Fibroblast of skin of left biceps (primary cell): ENCODE data around the gene ZFAND2B.
"Not testable (repeated sequence)": the region's sequence is repeated elsewhere in the genome, so short reads cannot be mapped to it uniquely, and the experiment has no call there.

Source experiments
- DNase-seq, 2 experiments: peaks; one replicate each; pipeline ENCODE4 v3.0.0-alpha.2; 2013; ENCODE audit warnings: low read depth in 2 of 2

ZFAND2B gene

DNA sequence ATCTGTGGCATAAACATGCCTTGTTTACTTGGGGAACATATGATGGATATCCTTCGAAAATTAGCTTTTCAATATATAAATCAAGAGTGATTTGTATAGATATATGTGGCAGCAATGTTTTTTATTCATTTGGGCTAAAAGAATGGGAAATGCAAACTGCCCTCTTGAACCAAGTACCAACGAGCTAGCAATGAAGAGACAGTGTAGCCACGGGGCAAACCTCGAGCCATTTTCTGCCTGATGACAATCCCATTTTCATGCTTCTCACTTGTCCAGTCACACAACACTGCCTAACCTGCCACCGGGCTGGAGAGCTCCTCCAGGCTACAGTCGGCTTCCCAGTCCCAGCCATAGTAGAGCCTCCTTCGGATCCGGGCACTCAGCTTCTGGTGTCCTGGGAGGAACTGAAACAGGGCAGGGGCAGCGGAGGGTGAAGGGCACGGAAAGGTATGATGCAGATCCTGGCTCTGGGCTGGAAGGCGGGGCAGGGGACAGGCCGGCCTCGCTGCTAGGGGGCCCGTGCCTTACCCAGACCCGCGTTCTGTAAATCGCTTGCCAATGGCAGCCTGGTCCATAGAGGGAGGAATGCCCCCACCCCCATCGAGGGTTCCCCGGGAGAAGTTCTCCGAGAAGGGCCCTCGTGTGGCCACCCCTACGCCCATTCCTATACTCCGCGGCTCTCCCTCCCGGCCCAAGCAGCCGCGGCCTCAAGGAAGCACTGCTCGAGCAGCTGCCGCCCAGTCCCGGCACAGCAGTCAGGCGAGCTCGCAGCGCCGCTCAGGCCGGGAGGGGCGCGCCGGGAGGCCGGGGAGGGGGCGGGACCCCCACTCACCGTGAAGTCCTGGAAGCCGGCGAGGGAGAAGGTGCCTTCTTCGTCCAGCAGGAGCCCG, 30.4 kb upstream of the ZFAND2B start:
- DNase-seq: no peak

GRCh38 chr2:219176818-219177551, 29.6 kb upstream of the ZFAND2B start, which contains the start of gene CNPPD1:
CNPPD1 (minus strand) TSS chr2:219176925; CDS start chr2:219176828, 97 bp downstream.
- peak in 1 of 2 experiments; percentile 32 for DNase-seq

DNA sequence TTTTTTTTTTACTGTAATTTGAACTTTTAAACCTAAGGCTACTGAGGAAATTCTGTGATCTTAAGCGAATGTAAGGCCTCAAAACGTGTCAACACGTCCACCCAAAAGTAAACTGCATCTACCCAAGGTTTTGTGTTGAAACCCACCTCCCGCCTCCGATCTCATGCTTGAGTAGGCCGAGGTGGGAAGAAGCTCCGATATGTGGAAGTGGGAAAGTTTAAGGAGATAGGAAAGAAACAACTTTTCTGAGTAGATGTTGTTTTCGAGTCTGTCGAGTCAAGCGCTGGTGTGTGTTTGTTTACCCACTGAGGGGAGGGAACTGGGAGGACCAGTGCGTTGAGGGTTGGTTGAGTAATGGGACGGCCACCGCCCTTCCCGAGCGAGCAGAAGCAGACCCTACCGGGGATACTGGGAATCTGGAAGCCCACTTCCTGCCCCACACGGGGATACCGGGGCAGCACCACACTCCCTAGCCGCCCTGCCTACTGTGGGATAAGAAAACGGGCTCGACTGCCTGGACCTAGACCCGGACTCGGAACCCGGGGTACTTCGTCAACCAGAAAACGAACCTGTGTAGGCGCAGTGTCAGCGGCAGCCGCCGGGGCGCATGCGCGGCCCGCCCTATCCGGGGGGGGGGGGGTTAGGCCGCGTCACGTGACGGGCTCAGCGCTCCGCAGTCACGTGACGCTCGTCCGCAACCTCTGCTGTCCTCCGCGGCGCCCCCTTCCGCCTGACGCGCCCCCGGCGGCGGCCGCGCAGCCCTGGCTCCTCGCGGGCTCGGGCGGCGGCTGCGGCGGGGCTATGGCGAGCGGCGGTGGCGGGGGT, 28.8 kb upstream of the ZFAND2B start, which contains the start of gene RETREG2:
Gene RETREG2 (plus strand): TSS at position 724 of the 825 bp plus-strand sequence. CDS start 78 bp downstream, at position 802.
- DNase-seq: peak; percentile 60 to 62

DNA sequence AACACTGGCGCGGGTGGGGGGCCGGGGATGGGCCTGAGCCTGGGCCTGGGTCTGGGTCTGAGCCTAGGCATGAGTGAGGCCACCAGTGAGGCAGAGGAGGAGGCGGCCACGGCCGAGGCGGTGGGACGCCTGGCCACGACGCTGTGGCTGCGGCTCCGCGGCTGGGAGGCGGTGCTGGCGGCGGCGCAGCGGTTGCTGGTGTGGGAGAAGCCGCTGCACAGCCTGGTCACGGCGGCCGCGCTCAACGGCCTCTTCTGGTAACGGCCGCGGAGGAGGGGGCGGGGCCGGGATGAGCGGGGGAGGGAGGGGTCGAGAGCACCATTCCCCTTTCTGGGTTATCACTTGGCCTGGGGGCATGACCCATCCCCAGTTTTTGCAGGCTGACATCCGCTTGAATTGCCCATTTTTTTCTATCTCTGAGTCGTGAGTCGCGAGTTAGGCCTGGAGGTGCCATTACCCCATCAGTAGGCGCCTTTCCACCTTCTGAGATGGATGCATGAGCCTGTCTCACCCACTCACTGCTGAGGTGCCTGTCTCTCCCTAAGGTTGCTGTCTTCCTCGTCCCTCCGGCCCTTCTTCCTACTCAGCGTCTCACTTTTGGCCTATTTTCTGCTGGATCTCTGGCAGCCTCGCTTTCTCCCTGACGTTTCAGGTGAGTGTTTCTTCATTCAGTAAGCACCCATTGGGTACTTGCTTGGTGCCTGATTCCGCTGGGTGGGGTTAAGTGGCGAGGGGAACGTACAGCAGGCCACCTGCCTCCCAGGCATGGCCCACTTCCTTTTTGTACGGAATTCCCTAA, 28.0 kb upstream of the ZFAND2B start:
- DNase-seq: no peak

GRCh38 chr2:219179601-219180465, 26.7 kb upstream of the ZFAND2B start:
- no peak for DNase-seq

GRCh38 chr2:219180961-219181360, 25.6 kb upstream of the ZFAND2B start:
- DNase-seq: no peak

DNA sequence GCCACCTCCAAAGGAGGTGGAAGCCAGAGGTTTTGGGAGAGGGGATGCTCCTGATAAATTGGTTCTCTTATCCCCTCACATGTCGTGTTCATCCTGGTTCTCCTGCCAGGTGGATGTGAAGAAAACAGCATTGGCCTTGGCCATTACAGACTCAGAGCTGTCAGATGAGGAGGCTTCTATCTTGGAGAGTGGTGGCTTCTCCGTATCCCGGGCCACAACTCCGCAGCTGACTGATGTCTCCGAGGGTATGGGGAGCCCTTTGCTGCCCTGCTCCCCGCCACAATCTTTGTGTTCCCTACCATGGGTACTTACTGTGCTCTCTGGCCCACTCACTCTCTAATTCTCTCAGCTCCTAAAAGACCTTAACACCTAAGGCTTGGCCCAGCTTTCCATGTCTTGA, 25.1 kb upstream of the ZFAND2B start:
- no peak for DNase-seq

GRCh38 chr2:219182331-219183150, 24.0 kb upstream of the ZFAND2B start:
- no peak for DNase-seq

GRCh38 chr2:219183151-219183772, 23.3 kb upstream of the ZFAND2B start:
- no peak for DNase-seq

- no peak for DNase-seq
These were observed 22.5 kb upstream of the ZFAND2B start for GRCh38 chr2:219184121-219184520.

DNA sequence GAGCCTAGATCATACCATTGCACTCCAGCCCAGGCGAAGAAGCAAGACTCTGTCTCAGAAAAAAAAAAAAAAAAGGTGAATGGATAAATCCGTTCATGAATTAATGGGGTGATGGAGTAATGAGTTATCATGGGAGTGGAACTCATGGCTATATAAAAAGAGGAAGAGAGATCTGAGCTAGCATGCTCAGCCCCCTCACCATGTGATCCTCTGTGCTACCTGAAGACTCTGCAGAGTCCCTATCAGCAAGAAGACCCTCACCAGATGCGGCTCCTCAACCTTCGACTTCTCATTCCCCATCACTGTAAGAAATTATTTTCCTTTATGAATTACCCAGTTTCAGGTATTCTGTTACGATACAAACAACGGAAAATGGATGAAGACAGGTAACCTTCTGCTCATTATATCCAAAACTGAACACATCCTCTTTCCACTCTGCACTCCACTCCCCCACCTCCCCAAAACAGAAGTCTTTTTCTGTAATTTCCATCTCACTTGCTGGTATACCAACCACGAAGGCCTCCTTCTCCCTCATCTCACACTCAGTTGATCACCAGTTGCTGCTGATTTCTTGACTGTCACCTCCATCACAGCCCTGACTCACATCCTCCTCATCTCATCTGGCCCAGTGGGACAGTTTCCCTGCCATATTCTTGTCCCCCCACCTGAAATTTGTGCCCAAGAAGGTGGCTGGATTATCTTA, 19.7 kb upstream of the ZFAND2B start:
- no peak for DNase-seq

DNA sequence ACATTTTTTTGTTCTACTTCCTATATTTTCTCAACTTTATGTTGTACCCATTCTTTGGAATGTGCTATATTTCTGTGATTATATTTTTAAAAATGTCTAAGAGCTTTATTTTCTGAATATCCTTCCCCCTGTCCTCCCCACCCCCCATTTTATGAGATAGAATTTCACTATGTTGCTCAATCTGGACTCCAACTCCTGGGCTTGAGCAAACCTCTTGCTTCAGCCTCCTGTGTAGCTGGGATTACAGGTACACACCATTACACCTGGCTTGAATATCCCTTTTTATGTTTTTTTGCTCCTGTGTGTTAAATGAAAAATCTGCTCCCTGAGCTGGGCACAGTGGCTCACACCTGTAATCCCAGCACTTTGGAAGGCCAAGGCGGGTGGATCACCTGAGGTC, 9.2 kb upstream of the ZFAND2B start:
- no peak for DNase-seq

DNA sequence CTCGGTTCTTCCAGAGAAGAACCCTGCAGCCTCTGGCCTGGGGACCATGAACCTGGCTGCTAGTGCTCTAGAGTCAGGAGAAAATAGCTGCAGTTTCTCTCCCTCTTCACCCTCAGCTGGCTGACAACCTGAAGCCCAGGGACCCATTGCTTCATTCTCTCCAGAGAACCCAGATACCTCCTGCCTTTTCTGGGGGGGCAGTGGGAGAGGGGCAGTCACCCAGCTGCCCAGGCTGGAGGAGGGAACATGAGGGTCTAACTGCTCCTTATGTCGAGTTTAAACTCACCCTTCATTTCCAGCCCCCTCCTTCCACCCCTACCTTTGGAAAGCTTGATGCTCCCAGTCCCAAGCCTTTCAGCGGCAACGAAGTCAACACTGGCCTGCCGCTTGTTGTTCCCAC, 7.6 kb upstream of the ZFAND2B start:
- DNase-seq: no peak

GRCh38 chr2:219199470-219200211, 6.9 kb upstream of the ZFAND2B start:
- no peak for DNase-seq

GRCh38 chr2:219200502-219201326, 5.9 kb upstream of the ZFAND2B start:
- not testable (repeated sequence) for DNase-seq

DNA sequence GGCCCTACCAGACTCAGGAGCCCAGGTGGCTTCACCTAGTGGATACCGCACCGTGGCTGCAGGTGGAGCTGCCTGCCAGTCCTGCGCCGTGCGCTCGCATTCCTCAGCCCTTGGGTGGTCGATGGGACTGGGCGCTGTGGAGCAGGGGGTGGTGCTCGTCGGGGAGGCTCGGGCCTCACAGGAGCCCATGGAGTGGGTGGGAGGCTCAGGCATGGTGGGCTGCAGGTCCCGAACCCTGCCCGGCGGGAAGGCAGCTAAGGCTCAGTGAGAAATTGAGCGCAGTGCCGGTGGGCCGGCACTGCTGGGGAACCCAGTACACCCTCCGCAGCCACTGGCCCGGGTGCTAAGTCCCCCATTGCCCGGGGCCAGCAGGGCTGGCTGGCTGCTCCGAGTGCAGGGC, 5.3 kb upstream of the ZFAND2B start:
- not testable (repeated sequence) for DNase-seq
